Panc1 (cell line): ENCODE results near the gene NKD1. TPM values are rescaled to one million over a fixed set of nuclear protein-coding genes. Genes with fewer than 3 reads are reported as not detected.

Experiments
- ATAC-seq: fragments of 200-7000 bp; cut with Tn5 transposase; 2 replicates; pipeline ENCODE4 v1.9.1; 2020; ENCODE audit warnings: mild to moderate bottlenecking, moderate library complexity
- BruUV-seq: library from RNA; stranded (reverse); fragments of 400-500 nt; replicated peaks from 2 replicates; lab custom pipeline; 2021; lab: Mats Ljungman, UMichigan
- CTCF ChIA-PET: fragments of 300-600 bp; sonication (Branson Sonifier 250); formaldehyde crosslinking; loops from one replicate; lab custom pipeline; 2022; ENCODE audit warnings: antibody characterized with exemption; lab: Charles Lee
- POLR2A ChIA-PET: fragments of 300-600 bp; sonication (Branson Sonifier 250); formaldehyde crosslinking; loops from one replicate; lab custom pipeline; 2022; ENCODE audit warnings: antibody characterized with exemption; lab: Charles Lee
- DNase-seq: peaks from one replicate; pipeline ENCODE4 v3.0.0-alpha.2; 2010; ENCODE audit warnings: low read depth, low spot score
- H3K27ac ChIP-seq: 2 replicates; pipeline ENCODE4 v1.5.1; 2011; ENCODE audit warnings: mild to moderate bottlenecking, low read length, inconsistent platforms
- H3K27me3 ChIP-seq: fragments of 200-500 bp; sonication (Bioruptor generic); 2 replicates; pipeline ENCODE4 v1.6.0; 2014; ENCODE audit warnings: low read length, inconsistent platforms; ENCODE audit not compliant: control insufficient read depth, insufficient read depth
- H3K36me3 ChIP-seq: fragments of 200-500 bp; sonication (Bioruptor generic); 2 replicates; pipeline ENCODE4 v1.5.1; 2014; ENCODE audit warnings: inconsistent platforms, mild to moderate bottlenecking, low read length, moderate library complexity; ENCODE audit not compliant: control insufficient read depth, insufficient read depth
- H3K4me1 ChIP-seq: 2 replicates; pipeline ENCODE4 v1.5.1; 2011; ENCODE audit warnings: inconsistent platforms, mild to moderate bottlenecking, low read length, moderate library complexity; ENCODE audit not compliant: control insufficient read depth, insufficient read depth
- H3K4me3 ChIP-seq, 2 experiments: 2 replicates each; pipeline ENCODE4 v1.5.1; 2011 to 2012; ENCODE audit warnings: low read depth in 2 of 2, low read length in 2 of 2, mild to moderate bottlenecking in 2 of 2, inconsistent platforms in 1 of 2, moderate library complexity in 1 of 2
- H3K9me3 ChIP-seq: fragments of 200-500 bp; sonication (Bioruptor generic); 2 replicates; pipeline ENCODE4 v1.5.1; 2014; ENCODE audit warnings: low read depth, mild to moderate bottlenecking, inconsistent platforms, low read length, moderate library complexity; ENCODE audit not compliant: control insufficient read depth, insufficient read depth
- CTCF ChIP-seq: fragments of 450-650 bp; IDR thresholded peaks from 2 replicates; pipeline ENCODE4 v1.5.1; 2017; ENCODE audit warnings: mild to moderate bottlenecking
- POLR2AphosphoS5 ChIP-seq: IDR thresholded peaks from 2 replicates; pipeline ENCODE4 v1.6.1; 2012; ENCODE audit warnings: mild to moderate bottlenecking, low read depth, low read length, moderate library complexity
- REST ChIP-seq, 2 experiments: IDR thresholded peaks; 2 replicates each; pipeline ENCODE4 v1.6.1; 2011 to 2012; ENCODE audit warnings: low read depth in 2 of 2, control low read depth in 1 of 2, low read length in 1 of 2, mild to moderate bottlenecking in 1 of 2, moderate library complexity in 1 of 2; ENCODE audit not compliant: insufficient read depth in 1 of 2
- SIN3A ChIP-seq: IDR thresholded peaks from 2 replicates; pipeline ENCODE4 v1.6.1; 2012; ENCODE audit warnings: low read depth, mild to moderate bottlenecking, low read length, moderate library complexity, borderline replicate concordance; ENCODE audit not compliant: insufficient read depth
- TCF7L2 ChIP-seq: IDR thresholded peaks from 2 replicates; pipeline ENCODE4 v1.6.1; 2011; ENCODE audit warnings: mild to moderate bottlenecking, low read depth, low read length, inconsistent platforms
- in situ Hi-C: cut with HindIII; loops from 2 replicates; pipeline ENCODE4 v1.10.0; 2016; ENCODE audit warnings: low sequenced_read_pairs, low pct_unique_long_range_greater_than_20kb
- intact Hi-C: fragments of 100-400 bp; cut with micrococcal nuclease; formaldehyde crosslinking; loops from one replicate; pipeline ENCODE4 v1.10.0; 2022; ENCODE audit not compliant: unreplicated experiment
- total RNA-seq: library from RNA; stranded (reverse); gene quantifications from one replicate; pipeline ENCODE4 v1.2.1, GENCODE V29; 2021; ENCODE audit not compliant: unreplicated experiment

NKD1 gene
- total RNA-seq, 1 experiment from 2014 or later = 0.18 TPM

- ATAC-seq = no peak
- ChIA-PET CTCF (no interaction called here), POLR2A (no interaction called here)
- H3K27me3 ChIP-seq = no peaks in the 10 kb centered on the region
- H3K27ac ChIP-seq = no peak overlapping the region
- no peaks in the 10 kb centered on the region for H3K36me3 ChIP-seq
- BruUV-seq = no TSS peak
- H3K4me1 ChIP-seq = no peaks in the 10 kb centered on the region
- no peaks in the 10 kb centered on the region for H3K9me3 ChIP-seq
- in situ Hi-C loops (no loop called here), intact Hi-C loops (no loop called here)
- H3K4me3 ChIP-seq = no peak overlapping the region
- DNase-seq = no peak
- TF ChIP-seq TCF7L2 = no peak
- TF ChIP-seq POLR2AphosphoS5 = no peak
Measured at GRCh38 chr16:50627419-50627818, 79.2 kb downstream of the NKD1 start.

- Histone ChIP-seq H3K27me3 (no peaks in the 10 kb centered on the region), H3K27ac (no peak overlapping the region), H3K36me3 (no peaks in the 10 kb centered on the region), H3K9me3 (no peaks in the 10 kb centered on the region), H3K4me1 (no peaks in the 10 kb centered on the region), H3K4me3 (no peak overlapping the region)
- TF ChIP-seq REST (IDR thresholded peaks at IDR 0.05; ENCODE audit: insufficient read depth in 1 of 2, low read depth in 2 of 2, low read length in 1 of 2) (no peak), CTCF (no peak), TCF7L2 (no peak), SIN3A (no peak), POLR2AphosphoS5 (no peak)
- POLR2A ChIA-PET = no interaction called here
- no TSS peak for BruUV-seq
- intact Hi-C loops (no loop called here), in situ Hi-C loops (no loop called here)
- CTCF ChIA-PET = no interaction called here
- no peak for ATAC-seq
- DNase-seq = no peak
Measured at GRCh38 chr16:50628156-50628802, 80.1 kb downstream of the NKD1 start.

GRCh38 chr16:50629334-50629733 lies 81.1 kb downstream of the NKD1 start:
- no peak for ATAC-seq
- no peak overlapping the region for H3K27ac ChIP-seq
- H3K36me3 ChIP-seq = no peaks in the 10 kb centered on the region
- H3K9me3 ChIP-seq = no peaks in the 10 kb centered on the region
- no peaks in the 10 kb centered on the region for H3K4me1 ChIP-seq
- intact Hi-C loops = no loop called here
- BruUV-seq = no TSS peak
- ChIA-PET POLR2A (interaction anchor here (0.6 kb wide), 1 partner anchor 8 kb away, joined by 3 read pairs; no protein-coding TSS in a partner anchor), CTCF (no interaction called here)
- in situ Hi-C loops = no loop called here
- DNase-seq = no peak
- H3K27me3 ChIP-seq = no peaks in the 10 kb centered on the region
- no peak for TF ChIP-seq REST (IDR thresholded peaks at IDR 0.05; ENCODE audit: insufficient read depth in 1 of 2, low read depth in 2 of 2, low read length in 1 of 2)
- TF ChIP-seq POLR2AphosphoS5 = no peak
- no peak for TF ChIP-seq TCF7L2
- no peak for TF ChIP-seq CTCF
- TF ChIP-seq SIN3A = no peak
- H3K4me3 ChIP-seq = no peak overlapping the region
